GM12878 (cell line): Measurements from ENCODE around the gene GRAMD1A. TPM values are rescaled to one million over a fixed set of nuclear protein-coding genes. Genes with fewer than 3 reads are reported as not detected.

ENCODE experiments used
- ATAC-seq: fragments of 200-7000 bp; cut with Tn5 transposase; 3 replicates; pipeline ENCODE4 v1.9.1; 2020; ENCODE audit warnings: mild to moderate bottlenecking, moderate library complexity
- BruUV-seq: library from RNA; stranded (reverse); fragments of 400-500 nt; replicated peaks from 2 replicates; lab custom pipeline; 2021; lab: Mats Ljungman, UMichigan
- CTCF ChIA-PET: fragments of 300-600 bp; sonication (Branson Sonifier 250); formaldehyde crosslinking; extraction: SDS; loops from one replicate; lab custom pipeline; 2021; ENCODE audit warnings: inconsistent platforms; lab: Yijun Ruan, JAX
- POLR2A ChIA-PET: fragments of 350-600 bp; formaldehyde crosslinking; extraction: SDS; loops from one replicate; lab custom pipeline; 2021; ENCODE audit warnings: inconsistent platforms; lab: Charles Lee
- RAD21 ChIA-PET: fragments of 300-600 bp; sonication (Branson Sonifier 250); formaldehyde crosslinking; loops from one replicate; lab custom pipeline; 2023; ENCODE audit warnings: antibody characterized with exemption; ENCODE audit not compliant: unreplicated experiment; lab: Charles Lee
- SMC1A ChIA-PET: fragments of 300-600 bp; sonication (Branson Sonifier 250); formaldehyde crosslinking; loops from one replicate; lab custom pipeline; 2023; ENCODE audit not compliant: unreplicated experiment, uncharacterized antibody; lab: Charles Lee
- DNase-seq: peaks from one replicate; pipeline ENCODE4 v3.0.0-alpha.2; 2011; ENCODE audit warnings: low read depth, low spot score
- FAIRE-seq: peaks from 3 replicates; lab custom pipeline; 2011; peaks lifted over from hg19 to GRCh38; lab: Jason Lieb, UNC
- H2AFZ ChIP-seq: 2 replicates; pipeline ENCODE4 v1.6.0; 2011; ENCODE audit warnings: low read depth, low read length, control low read depth; ENCODE audit not compliant: control insufficient read depth
- H3K27ac ChIP-seq: 2 replicates; pipeline ENCODE4 v1.5.1; 2011; ENCODE audit warnings: control low read depth; ENCODE audit not compliant: control insufficient read depth, insufficient read depth
- H3K27me3 ChIP-seq, 2 experiments: replicated peaks in 1 of 2; 2 replicates each; pipeline versions ENCODE4 v1.6.0 to v1.6.1; 2011; ENCODE audit warnings: low read length in 1 of 2; ENCODE audit not compliant: control insufficient read depth in 2 of 2, insufficient read depth in 2 of 2
- H3K36me3 ChIP-seq, 2 experiments: 2 replicates each; pipeline ENCODE4 v1.5.1; 2011; ENCODE audit warnings: low read length in 1 of 2; ENCODE audit not compliant: control insufficient read depth in 2 of 2, insufficient read depth in 2 of 2
- H3K4me1 ChIP-seq: 2 replicates; pipeline ENCODE4 v1.6.1; 2011; ENCODE audit warnings: mild to moderate bottlenecking, low read length, moderate library complexity, mixed read lengths; ENCODE audit not compliant: control insufficient read depth, insufficient read depth
- H3K4me2 ChIP-seq: 2 replicates; pipeline ENCODE4 v1.6.0; 2011; ENCODE audit warnings: control low read depth; ENCODE audit not compliant: control insufficient read depth, insufficient read depth
- H3K4me3 ChIP-seq: fragments of 200-600 bp; sonication (generic); 2 replicates; pipeline ENCODE4 v1.5.1; 2016
- H3K79me2 ChIP-seq: 2 replicates; pipeline ENCODE4 v1.6.0; 2011; ENCODE audit warnings: low read length; ENCODE audit not compliant: control insufficient read depth, insufficient read depth
- H3K9ac ChIP-seq: 2 replicates; pipeline ENCODE4 v1.8.0; 2011; ENCODE audit warnings: low read length, control low read depth, mixed read lengths; ENCODE audit not compliant: control insufficient read depth, insufficient read depth
- H3K9me3 ChIP-seq: replicated peaks from 3 replicates; pipeline ENCODE4 v1.5.1; 2011; ENCODE audit warnings: mild to moderate bottlenecking, low read length; ENCODE audit not compliant: control insufficient read depth, insufficient read depth
- H4K20me1 ChIP-seq: 2 replicates; pipeline ENCODE4 v1.6.0; 2011; ENCODE audit not compliant: control insufficient read depth, insufficient read depth
- EED ChIP-seq: sonication (generic); IDR thresholded peaks from 2 replicates; pipeline ENCODE4 v1.6.1; 2016; ENCODE audit warnings: antibody characterized with exemption, low read depth
- KAT2A ChIP-seq: conservative IDR thresholded peaks from 2 replicates; pipeline ENCODE4 v1.6.1; 2011; ENCODE audit warnings: low read depth, low read length; ENCODE audit not compliant: control insufficient read depth
- PML ChIP-seq: IDR thresholded peaks from 2 replicates; pipeline ENCODE4 v1.6.1; 2012; ENCODE audit warnings: low read length, inconsistent platforms
- SIN3A ChIP-seq: IDR thresholded peaks from 2 replicates; pipeline ENCODE4 v1.6.1; 2012; ENCODE audit warnings: low read depth, low read length, improper control_type of control experiment
- TAF1 ChIP-seq: IDR thresholded peaks from 2 replicates; pipeline ENCODE4 v1.6.1; 2011; ENCODE audit warnings: mild to moderate bottlenecking, low read depth, low read length, borderline replicate concordance
- TARDBP ChIP-seq: IDR thresholded peaks from 2 replicates; pipeline ENCODE4 v1.6.1; 2016; ENCODE audit warnings: borderline replicate concordance
- ZZZ3 ChIP-seq: IDR thresholded peaks from 2 replicates; pipeline ENCODE4 v1.6.1; 2011; ENCODE audit warnings: low read depth; ENCODE audit not compliant: control insufficient read depth, insufficient read length
- WGBS: methylation state at CpG from one replicate; pipeline ENCODE4 v1.1.6; 2016; ENCODE audit warnings: low lambda C conversion rate; ENCODE audit not compliant: insufficient replicate concordance, insufficient coverage; ENCODE audit errors: missing lambda C conversion rate; 5-methylcytosine and 5-hydroxymethylcytosine counted together
- in situ Hi-C: fragments of 300-500 bp; cut with MboI; formaldehyde crosslinking; loops from 9 replicates; pipeline ENCODE4 v1.14.3; 2018; ENCODE audit warnings: mixed read lengths
- intact Hi-C: fragments of 100-400 bp; cut with micrococcal nuclease; formaldehyde crosslinking; loops from one replicate; pipeline ENCODE4 v1.14.2; 2022; ENCODE audit not compliant: unreplicated experiment
- polyA plus RNA-seq, 11 experiments: library from polyadenylated mRNA; depleted of rRNA in 4 of 11; unstranded in 6 of 11; stranded (reverse) in 5 of 11; fragments of >200 nt; fragmentation: Nextera tagmentation in 4 of 11; fragmentation: Illumina TruSeq in 1 of 11; extraction: Ambion mirVana in 4 of 11; extraction: Trizol in 1 of 11; gene quantifications; 1 replicate in 1 of 11; 2 replicates in 10 of 11; pipeline versions ENCODE4 v1.2.1 to v1.2.3, GENCODE V29; 2011 to 2016; ENCODE audit warnings: inconsistent platforms in 2 of 11, missing spikeins in 2 of 11, low read depth in 1 of 11
- total RNA-seq, 4 experiments: library from RNA; depleted of rRNA in 3 of 4; stranded (reverse); fragments of >200 nt in 3 of 4; fragmentation: Illumina TruSeq in 1 of 4; extraction: Trizol in 1 of 4; gene quantifications; 2 replicates each; pipeline versions ENCODE4 v1.2.1 to v1.2.3, GENCODE V29; 2013 to 2021
- TF ChIP-seq, protein P1 (sequence below): fragments of 450-650 bp; conservative IDR thresholded peaks from 2 replicates; pipeline ENCODE4 v1.6.1; 2017; ENCODE audit warnings: mild to moderate bottlenecking, moderate library complexity
- TF ChIP-seq, protein P2 (sequence below): IDR thresholded peaks from 2 replicates; pipeline ENCODE4 v1.6.1; 2012; ENCODE audit warnings: mild to moderate bottlenecking, low read depth, low read length
- TF ChIP-seq, protein P3 (sequence below): fragments of 450-650 bp; IDR thresholded peaks from 2 replicates; pipeline ENCODE4 v1.6.1; 2017; ENCODE audit warnings: antibody characterized with exemption, mild to moderate bottlenecking, moderate library complexity
- TF ChIP-seq, protein P4 (sequence below), 3 experiments: IDR thresholded peaks in 2 of 3; conservative IDR thresholded peaks in 1 of 3; 2 replicates each; pipeline ENCODE4 v1.5.1; 2011; ENCODE audit warnings: low read depth in 3 of 3, low read length in 3 of 3, mild to moderate bottlenecking in 3 of 3, control low read depth in 2 of 3, moderate library complexity in 2 of 3, inconsistent platforms in 1 of 3, mixed read lengths in 1 of 3; ENCODE audit not compliant: control insufficient read depth in 2 of 3, insufficient read depth in 1 of 3; ENCODE audit errors: extremely low read depth in 1 of 3

The GRAMD1A gene
- total and polyA plus RNA-seq, 10 of the 15 experiments (the other 5 are each of a cell fraction or from before 2014, with no cell fraction given), result 0.79 to 73.6 (median 35.3) TPM

DNA sequence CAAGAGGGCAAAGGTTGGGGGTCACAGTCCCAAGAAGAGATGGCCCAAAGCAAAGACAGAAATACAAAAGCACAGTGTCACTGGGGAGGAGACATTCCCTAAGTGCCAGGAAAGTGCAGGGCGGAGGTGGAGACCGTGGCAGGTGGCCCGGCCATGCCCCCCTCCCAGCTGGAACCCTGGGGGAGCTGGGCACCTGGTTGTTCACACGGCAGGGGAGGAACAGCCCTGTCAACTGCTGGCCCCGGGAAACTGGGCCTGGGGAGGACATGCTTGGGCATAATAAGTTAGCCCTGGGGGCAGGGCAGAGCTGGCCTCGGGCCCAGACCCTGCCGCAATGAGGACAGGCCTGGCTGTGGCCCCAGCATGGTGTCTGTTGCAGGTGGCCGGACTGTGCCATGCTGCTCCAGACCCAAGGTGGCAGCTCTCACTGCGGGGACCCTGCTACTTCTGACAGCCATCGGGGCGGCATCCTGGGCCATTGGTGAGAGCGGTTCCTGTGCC lies 48.8 kb downstream of the GRAMD1A start:
- DNase-seq (no peak), FAIRE-seq (no peak), ATAC-seq (no peak)
- 39% methylated on average over 11 of the region's 12 CpGs for WGBS
- no peak for TF ChIP-seq SIN3A
- TF ChIP-seq KAT2A, result no peak
- no peak for TF ChIP-seq EED
- TF ChIP-seq, protein P1, sequence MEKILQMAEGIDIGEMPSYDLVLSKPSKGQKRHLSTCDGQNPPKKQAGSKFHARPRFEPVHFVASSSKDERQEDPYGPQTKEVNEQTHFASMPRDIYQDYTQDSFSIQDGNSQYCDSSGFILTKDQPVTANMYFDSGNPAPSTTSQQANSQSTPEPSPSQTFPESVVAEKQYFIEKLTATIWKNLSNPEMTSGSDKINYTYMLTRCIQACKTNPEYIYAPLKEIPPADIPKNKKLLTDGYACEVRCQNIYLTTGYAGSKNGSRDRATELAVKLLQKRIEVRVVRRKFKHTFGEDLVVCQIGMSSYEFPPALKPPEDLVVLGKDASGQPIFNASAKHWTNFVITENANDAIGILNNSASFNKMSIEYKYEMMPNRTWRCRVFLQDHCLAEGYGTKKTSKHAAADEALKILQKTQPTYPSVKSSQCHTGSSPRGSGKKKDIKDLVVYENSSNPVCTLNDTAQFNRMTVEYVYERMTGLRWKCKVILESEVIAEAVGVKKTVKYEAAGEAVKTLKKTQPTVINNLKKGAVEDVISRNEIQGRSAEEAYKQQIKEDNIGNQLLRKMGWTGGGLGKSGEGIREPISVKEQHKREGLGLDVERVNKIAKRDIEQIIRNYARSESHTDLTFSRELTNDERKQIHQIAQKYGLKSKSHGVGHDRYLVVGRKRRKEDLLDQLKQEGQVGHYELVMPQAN, result no peak
- TF ChIP-seq TAF1, result no peak
- TF ChIP-seq TARDBP, result no peak
- TF ChIP-seq, protein P2, sequence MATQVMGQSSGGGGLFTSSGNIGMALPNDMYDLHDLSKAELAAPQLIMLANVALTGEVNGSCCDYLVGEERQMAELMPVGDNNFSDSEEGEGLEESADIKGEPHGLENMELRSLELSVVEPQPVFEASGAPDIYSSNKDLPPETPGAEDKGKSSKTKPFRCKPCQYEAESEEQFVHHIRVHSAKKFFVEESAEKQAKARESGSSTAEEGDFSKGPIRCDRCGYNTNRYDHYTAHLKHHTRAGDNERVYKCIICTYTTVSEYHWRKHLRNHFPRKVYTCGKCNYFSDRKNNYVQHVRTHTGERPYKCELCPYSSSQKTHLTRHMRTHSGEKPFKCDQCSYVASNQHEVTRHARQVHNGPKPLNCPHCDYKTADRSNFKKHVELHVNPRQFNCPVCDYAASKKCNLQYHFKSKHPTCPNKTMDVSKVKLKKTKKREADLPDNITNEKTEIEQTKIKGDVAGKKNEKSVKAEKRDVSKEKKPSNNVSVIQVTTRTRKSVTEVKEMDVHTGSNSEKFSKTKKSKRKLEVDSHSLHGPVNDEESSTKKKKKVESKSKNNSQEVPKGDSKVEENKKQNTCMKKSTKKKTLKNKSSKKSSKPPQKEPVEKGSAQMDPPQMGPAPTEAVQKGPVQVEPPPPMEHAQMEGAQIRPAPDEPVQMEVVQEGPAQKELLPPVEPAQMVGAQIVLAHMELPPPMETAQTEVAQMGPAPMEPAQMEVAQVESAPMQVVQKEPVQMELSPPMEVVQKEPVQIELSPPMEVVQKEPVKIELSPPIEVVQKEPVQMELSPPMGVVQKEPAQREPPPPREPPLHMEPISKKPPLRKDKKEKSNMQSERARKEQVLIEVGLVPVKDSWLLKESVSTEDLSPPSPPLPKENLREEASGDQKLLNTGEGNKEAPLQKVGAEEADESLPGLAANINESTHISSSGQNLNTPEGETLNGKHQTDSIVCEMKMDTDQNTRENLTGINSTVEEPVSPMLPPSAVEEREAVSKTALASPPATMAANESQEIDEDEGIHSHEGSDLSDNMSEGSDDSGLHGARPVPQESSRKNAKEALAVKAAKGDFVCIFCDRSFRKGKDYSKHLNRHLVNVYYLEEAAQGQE, result no peak
- TF ChIP-seq, protein P3, sequence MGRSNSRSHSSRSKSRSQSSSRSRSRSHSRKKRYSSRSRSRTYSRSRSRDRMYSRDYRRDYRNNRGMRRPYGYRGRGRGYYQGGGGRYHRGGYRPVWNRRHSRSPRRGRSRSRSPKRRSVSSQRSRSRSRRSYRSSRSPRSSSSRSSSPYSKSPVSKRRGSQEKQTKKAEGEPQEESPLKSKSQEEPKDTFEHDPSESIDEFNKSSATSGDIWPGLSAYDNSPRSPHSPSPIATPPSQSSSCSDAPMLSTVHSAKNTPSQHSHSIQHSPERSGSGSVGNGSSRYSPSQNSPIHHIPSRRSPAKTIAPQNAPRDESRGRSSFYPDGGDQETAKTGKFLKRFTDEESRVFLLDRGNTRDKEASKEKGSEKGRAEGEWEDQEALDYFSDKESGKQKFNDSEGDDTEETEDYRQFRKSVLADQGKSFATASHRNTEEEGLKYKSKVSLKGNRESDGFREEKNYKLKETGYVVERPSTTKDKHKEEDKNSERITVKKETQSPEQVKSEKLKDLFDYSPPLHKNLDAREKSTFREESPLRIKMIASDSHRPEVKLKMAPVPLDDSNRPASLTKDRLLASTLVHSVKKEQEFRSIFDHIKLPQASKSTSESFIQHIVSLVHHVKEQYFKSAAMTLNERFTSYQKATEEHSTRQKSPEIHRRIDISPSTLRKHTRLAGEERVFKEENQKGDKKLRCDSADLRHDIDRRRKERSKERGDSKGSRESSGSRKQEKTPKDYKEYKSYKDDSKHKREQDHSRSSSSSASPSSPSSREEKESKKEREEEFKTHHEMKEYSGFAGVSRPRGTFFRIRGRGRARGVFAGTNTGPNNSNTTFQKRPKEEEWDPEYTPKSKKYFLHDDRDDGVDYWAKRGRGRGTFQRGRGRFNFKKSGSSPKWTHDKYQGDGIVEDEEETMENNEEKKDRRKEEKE, result no peak
- no peak for TF ChIP-seq ZZZ3
- TF ChIP-seq PML, result no peak
- TF ChIP-seq, protein P4, sequence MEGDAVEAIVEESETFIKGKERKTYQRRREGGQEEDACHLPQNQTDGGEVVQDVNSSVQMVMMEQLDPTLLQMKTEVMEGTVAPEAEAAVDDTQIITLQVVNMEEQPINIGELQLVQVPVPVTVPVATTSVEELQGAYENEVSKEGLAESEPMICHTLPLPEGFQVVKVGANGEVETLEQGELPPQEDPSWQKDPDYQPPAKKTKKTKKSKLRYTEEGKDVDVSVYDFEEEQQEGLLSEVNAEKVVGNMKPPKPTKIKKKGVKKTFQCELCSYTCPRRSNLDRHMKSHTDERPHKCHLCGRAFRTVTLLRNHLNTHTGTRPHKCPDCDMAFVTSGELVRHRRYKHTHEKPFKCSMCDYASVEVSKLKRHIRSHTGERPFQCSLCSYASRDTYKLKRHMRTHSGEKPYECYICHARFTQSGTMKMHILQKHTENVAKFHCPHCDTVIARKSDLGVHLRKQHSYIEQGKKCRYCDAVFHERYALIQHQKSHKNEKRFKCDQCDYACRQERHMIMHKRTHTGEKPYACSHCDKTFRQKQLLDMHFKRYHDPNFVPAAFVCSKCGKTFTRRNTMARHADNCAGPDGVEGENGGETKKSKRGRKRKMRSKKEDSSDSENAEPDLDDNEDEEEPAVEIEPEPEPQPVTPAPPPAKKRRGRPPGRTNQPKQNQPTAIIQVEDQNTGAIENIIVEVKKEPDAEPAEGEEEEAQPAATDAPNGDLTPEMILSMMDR (IDR thresholded peaks at IDR 0.05 in 2 of 3, conservative IDR thresholded peaks at IDR 0.05 in 1 of 3; ENCODE audit: control insufficient read depth in 2 of 3, extremely low read depth in 1 of 3, insufficient read depth in 1 of 3, low read depth in 3 of 3, low read length in 3 of 3), result no peak
- BruUV-seq, result no TSS peak
- no peak overlapping the region for H3K9ac ChIP-seq
- no peak overlapping the region for H3K27ac ChIP-seq
- no peak overlapping the region for H2AFZ ChIP-seq
- no peaks in the 10 kb centered on the region for H3K9me3 ChIP-seq
- no peaks in the 10 kb centered on the region for H3K36me3 ChIP-seq
- H3K4me3 ChIP-seq, result no peak overlapping the region
- no peak overlapping the region for H3K4me2 ChIP-seq
- CTCF ChIA-PET, result interaction anchor here (1.3 to 3.9 kb wide), 4 partner anchors 9 to 87 kb away, joined by 4 to 20 read pairs (median 6); partner anchors contain the start of gene LGI4
- no peaks in the 10 kb centered on the region for H4K20me1 ChIP-seq
- H3K27me3 ChIP-seq, result no peaks in the 10 kb centered on the region
- H3K79me2 ChIP-seq, result no peaks in the 10 kb centered on the region
- SMC1A ChIA-PET, result no interaction called here
- in situ Hi-C loops (no loop called here), intact Hi-C loops (no loop called here)
- RAD21 ChIA-PET, result interaction anchor here (1.1 to 1.7 kb wide), 2 partner anchors 18 to 43 kb away, joined by 3 to 7 read pairs; no protein-coding TSS in a partner anchor
- no peaks in the 10 kb centered on the region for H3K4me1 ChIP-seq
- POLR2A ChIA-PET, result interaction anchor here (0.9 kb wide), 1 partner anchor 9 kb away, joined by 4 read pairs; no protein-coding TSS in a partner anchor
